CD4-positive, CD25-positive, alpha-beta regulatory T cell (primary cell): ENCODE data around the gene CACUL1. TPM values are rescaled to one million over a fixed set of nuclear protein-coding genes. Genes with fewer than 3 reads are reported as not detected.

Source experiments
- ATAC-seq, 2 donors: fragments of 150-1000 bp; cut with Tn5 transposase; one replicate each; pipeline ENCODE4 v1.10.0; 2021; ENCODE audit warnings: low read depth in 2 of 2, moderate number of reproducible peaks in 2 of 2, moderate library complexity in 1 of 2
- DNase-seq, 3 donors: peaks; one replicate each; pipeline versions ENCODE4 v3.0.0 to v3.0.0-alpha.2; 2012 to 2022; ENCODE audit warnings: mixed read lengths in 1 of 3
- H3K27ac ChIP-seq: one replicate; pipeline ENCODE4 v1.7.0; 2013; ENCODE audit warnings: mild to moderate bottlenecking, low read length; ENCODE audit not compliant: insufficient read depth, poor library complexity, severe bottlenecking
- H3K27me3 ChIP-seq: one replicate; pipeline ENCODE4 v1.7.0; 2013; ENCODE audit warnings: low read length; ENCODE audit not compliant: control insufficient read depth, insufficient read depth
- H3K36me3 ChIP-seq: one replicate; pipeline ENCODE4 v1.7.0; 2013; ENCODE audit warnings: mild to moderate bottlenecking, low read length, moderate library complexity; ENCODE audit not compliant: control insufficient read depth, insufficient read depth
- H3K4me1 ChIP-seq: 2 replicates; pipeline ENCODE4 v1.7.0; 2013; ENCODE audit warnings: mild to moderate bottlenecking, low read length; ENCODE audit not compliant: insufficient read depth, control insufficient read depth, poor library complexity, severe bottlenecking
- H3K4me3 ChIP-seq: one replicate; pipeline ENCODE4 v1.7.0; 2013; ENCODE audit warnings: low read depth, mild to moderate bottlenecking, low read length, moderate library complexity
- H3K9me3 ChIP-seq, 2 experiments: 1 replicate in 1 of 2; 2 replicates in 1 of 2; pipeline ENCODE4 v1.7.0; 2013; ENCODE audit warnings: low read length in 2 of 2, mild to moderate bottlenecking in 1 of 2, moderate library complexity in 1 of 2; ENCODE audit not compliant: control insufficient read depth in 2 of 2
- H3K27ac Mint-ChIP-seq, 3 donors: one replicate each; pipeline ENCODE4 v1.8.0; 2020 to 2022; ENCODE audit warnings: mild to moderate bottlenecking in 3 of 3, mixed read lengths in 3 of 3, moderate library complexity in 2 of 3
- H3K27me3 Mint-ChIP-seq: one replicate; pipeline ENCODE4 v1.8.0; 2022; ENCODE audit warnings: mild to moderate bottlenecking, mixed read lengths
- H3K36me3 Mint-ChIP-seq: one replicate; pipeline ENCODE4 v1.8.0; 2020; ENCODE audit warnings: mixed read lengths
- H3K4me1 Mint-ChIP-seq, 4 donors: one replicate each; pipeline ENCODE4 v1.8.0; 2020 to 2022; ENCODE audit warnings: mixed read lengths in 4 of 4, mild to moderate bottlenecking in 1 of 4
- H3K4me3 Mint-ChIP-seq, 4 donors: one replicate each; pipeline ENCODE4 v1.8.0; 2020 to 2022; ENCODE audit warnings: mild to moderate bottlenecking in 4 of 4, mixed read lengths in 4 of 4, moderate library complexity in 3 of 4
- H3K9me3 Mint-ChIP-seq, 7 donors: one replicate each; pipeline ENCODE4 v1.8.0; 2020 to 2022; ENCODE audit warnings: mixed read lengths in 7 of 7, mild to moderate bottlenecking in 3 of 7, moderate library complexity in 2 of 7
- polyA plus RNA-seq, 4 donors: library from polyadenylated mRNA; unstranded; fragments of 300-500 nt; fragmentation: Illumina TruSeq; gene quantifications; one replicate each; pipeline ENCODE4 v1.2.3, GENCODE V29; 2021
- total RNA-seq: library from RNA; stranded (reverse); gene quantifications from one replicate; pipeline ENCODE4 v1.2.3, GENCODE V29; 2022

The CACUL1 gene
- total and polyA plus RNA-seq, 5 donors from 2014 or later: 23.4 to 31.4 (median 24.6) TPM

- Histone ChIP-seq H3K4me1 (peaks cover 2% of the 10 kb centered on the region), H3K9me3 (no peaks in the 10 kb centered on the region), H3K27ac (no peak overlapping the region), H3K36me3 (peaks cover 17% of the 10 kb centered on the region), H3K27me3 (no peaks in the 10 kb centered on the region), H3K4me3 (no peak overlapping the region)
- Mint-ChIP-seq H3K36me3 (peaks cover 36% of the 10 kb centered on the region), H3K9me3 (no peaks in the 10 kb centered on the region), H3K4me3 (no peak overlapping the region), H3K27me3 (no peaks in the 10 kb centered on the region), H3K27ac (peak overlapping the region in 1 of 3 donors; percentile 16), H3K4me1 (peaks cover 0 to 25% (median 17%) of the 10 kb centered on the region in 4 donors)
- no peak for DNase-seq
- no peak for ATAC-seq
Measured at GRCh38 chr10:118692872-118693271, 61.9 kb downstream of the CACUL1 start.

DNA sequence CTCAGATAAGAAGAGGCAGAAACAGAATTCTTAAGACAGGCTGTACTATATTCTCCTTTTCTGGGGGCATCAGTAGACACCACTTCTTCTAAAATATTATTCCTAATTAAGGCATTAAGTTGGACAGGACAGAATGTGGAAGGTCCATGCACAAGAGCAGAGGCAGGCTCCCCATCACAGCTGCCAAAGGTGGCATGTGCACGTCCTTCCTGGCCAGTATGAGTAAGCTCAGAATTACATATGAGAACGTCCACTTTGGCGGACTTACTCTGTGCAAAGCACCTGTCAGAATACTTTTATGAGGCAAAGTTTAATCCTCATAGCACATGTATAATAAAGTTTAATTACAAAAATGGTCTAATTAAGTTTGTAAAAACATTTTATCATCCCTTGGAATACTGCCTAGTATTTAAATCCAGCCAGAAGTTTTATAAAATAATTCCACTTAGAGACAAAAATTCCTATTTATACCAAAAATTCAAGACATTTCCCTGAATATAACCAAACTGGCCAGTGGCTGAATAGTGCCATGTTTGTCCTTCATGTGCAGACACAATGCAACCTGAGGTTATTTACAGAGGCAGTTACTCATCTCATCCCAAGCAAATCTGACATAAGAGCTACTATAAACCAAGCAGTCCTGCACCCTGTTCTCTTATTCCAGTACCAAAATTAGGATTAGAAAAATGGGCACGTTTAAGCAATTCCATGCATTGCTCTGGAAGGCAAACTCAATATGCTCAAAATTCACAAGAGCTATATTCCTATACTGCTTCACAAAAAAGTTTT lies 65.5 kb downstream of the CACUL1 start:
- H3K27ac Mint-ChIP-seq: peak overlapping the region in 2 of 3 donors; percentile 30 to 43
- H3K4me1 Mint-ChIP-seq: peaks cover 0 to 10% (median 5%) of the 10 kb centered on the region in 4 donors
- no peaks in the 10 kb centered on the region for H3K9me3 ChIP-seq
- DNase-seq (no peak), ATAC-seq (no peak)
- no peak overlapping the region for H3K4me3 ChIP-seq
- H3K4me1 ChIP-seq: no peaks in the 10 kb centered on the region
- no peaks in the 10 kb centered on the region for H3K27me3 ChIP-seq
- H3K27ac ChIP-seq: no peak overlapping the region
- peaks cover 59% of the 10 kb centered on the region for H3K36me3 Mint-ChIP-seq
- H3K4me3 Mint-ChIP-seq: no peak overlapping the region
- H3K27me3 Mint-ChIP-seq: no peaks in the 10 kb centered on the region
- H3K9me3 Mint-ChIP-seq: no peaks in the 10 kb centered on the region
- H3K36me3 ChIP-seq: peaks cover 36% of the 10 kb centered on the region

DNA sequence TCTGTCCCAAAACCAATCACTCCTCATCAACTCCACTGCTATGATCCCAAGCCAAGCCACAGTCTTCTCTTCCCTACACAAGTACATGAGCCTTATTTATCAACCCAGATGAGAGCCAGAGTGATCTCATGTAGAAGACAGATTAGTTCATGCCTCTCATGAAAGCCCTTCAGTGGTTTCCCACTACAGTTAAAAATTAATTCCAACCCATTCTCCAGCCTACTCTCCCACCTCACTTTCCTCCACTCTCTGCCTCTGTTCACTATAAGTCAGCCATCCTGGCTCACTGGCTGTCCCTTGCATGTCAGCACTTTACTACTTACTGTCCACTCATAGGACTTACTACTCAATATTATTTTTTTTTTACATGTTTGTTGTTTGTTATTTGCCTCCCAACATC lies 67.3 kb downstream of the CACUL1 start:
- H3K27ac Mint-ChIP-seq: peak overlapping the region; percentile 36 to 82 (median 65)
- ATAC-seq (no peak), DNase-seq (no peak)
- Histone ChIP-seq H3K9me3 (no peaks in the 10 kb centered on the region), H3K4me1 (no peaks in the 10 kb centered on the region), H3K27ac (no peak overlapping the region), H3K27me3 (no peaks in the 10 kb centered on the region), H3K36me3 (peaks cover 40% of the 10 kb centered on the region), H3K4me3 (no peak overlapping the region)
- peaks cover 0 to 10% (median 5%) of the 10 kb centered on the region in 4 donors for H3K4me1 Mint-ChIP-seq
- no peak overlapping the region for H3K4me3 Mint-ChIP-seq
- H3K36me3 Mint-ChIP-seq: peaks cover 51% of the 10 kb centered on the region
- H3K27me3 Mint-ChIP-seq: no peaks in the 10 kb centered on the region
- no peaks in the 10 kb centered on the region for H3K9me3 Mint-ChIP-seq

- Mint-ChIP-seq H3K9me3 (no peaks in the 10 kb centered on the region), H3K4me1 (peaks cover 8 to 13% (median 10%) of the 10 kb centered on the region in 4 donors), H3K36me3 (peaks cover 49% of the 10 kb centered on the region), H3K27ac (peak overlapping the region in 1 of 3 donors; percentile 73), H3K4me3 (no peak overlapping the region), H3K27me3 (no peaks in the 10 kb centered on the region)
- no peak for ATAC-seq
- DNase-seq: no peak
- H3K27me3 ChIP-seq: no peaks in the 10 kb centered on the region
- no peaks in the 10 kb centered on the region for H3K9me3 ChIP-seq
- peaks cover 30% of the 10 kb centered on the region for H3K36me3 ChIP-seq
- H3K27ac ChIP-seq: no peak overlapping the region
- no peak overlapping the region for H3K4me3 ChIP-seq
- H3K4me1 ChIP-seq: no peaks in the 10 kb centered on the region
Measured at GRCh38 chr10:118682533-118682932, 72.2 kb downstream of the CACUL1 start.

GRCh38 chr10:118680197-118680596 lies 74.6 kb downstream of the CACUL1 start:
- H3K27me3 ChIP-seq: no peaks in the 10 kb centered on the region
- Mint-ChIP-seq H3K27me3 (no peaks in the 10 kb centered on the region), H3K36me3 (peaks cover 29% of the 10 kb centered on the region), H3K27ac (peak overlapping the region in 1 of 3 donors; percentile 9), H3K4me1 (peaks cover 11 to 20% (median 15%) of the 10 kb centered on the region in 4 donors), H3K9me3 (no peaks in the 10 kb centered on the region), H3K4me3 (no peak overlapping the region)
- ATAC-seq (no peak), DNase-seq (no peak)
- peaks cover 15% of the 10 kb centered on the region for H3K36me3 ChIP-seq
- H3K4me1 ChIP-seq: peaks cover 4% of the 10 kb centered on the region
- H3K27ac ChIP-seq: no peak overlapping the region
- no peak overlapping the region for H3K4me3 ChIP-seq
- no peaks in the 10 kb centered on the region for H3K9me3 ChIP-seq

GRCh38 chr10:118674226-118674919 lies 80.4 kb downstream of the CACUL1 start:
- peaks cover 6 to 33% (median 17%) of the 10 kb centered on the region in 4 donors for H3K4me1 Mint-ChIP-seq
- Histone ChIP-seq H3K27ac (no peak overlapping the region), H3K4me1 (peaks cover 7% of the 10 kb centered on the region), H3K9me3 (no peaks in the 10 kb centered on the region), H3K36me3 (peaks cover 5% of the 10 kb centered on the region), H3K4me3 (no peak overlapping the region), H3K27me3 (no peaks in the 10 kb centered on the region)
- H3K27me3 Mint-ChIP-seq: no peaks in the 10 kb centered on the region
- peaks cover 18% of the 10 kb centered on the region for H3K36me3 Mint-ChIP-seq
- peak overlapping the region; percentile 46 to 86 (median 60) for H3K27ac Mint-ChIP-seq
- no peak for DNase-seq
- H3K9me3 Mint-ChIP-seq: no peaks in the 10 kb centered on the region
- H3K4me3 Mint-ChIP-seq: no peak overlapping the region
- no peak for ATAC-seq

DNA sequence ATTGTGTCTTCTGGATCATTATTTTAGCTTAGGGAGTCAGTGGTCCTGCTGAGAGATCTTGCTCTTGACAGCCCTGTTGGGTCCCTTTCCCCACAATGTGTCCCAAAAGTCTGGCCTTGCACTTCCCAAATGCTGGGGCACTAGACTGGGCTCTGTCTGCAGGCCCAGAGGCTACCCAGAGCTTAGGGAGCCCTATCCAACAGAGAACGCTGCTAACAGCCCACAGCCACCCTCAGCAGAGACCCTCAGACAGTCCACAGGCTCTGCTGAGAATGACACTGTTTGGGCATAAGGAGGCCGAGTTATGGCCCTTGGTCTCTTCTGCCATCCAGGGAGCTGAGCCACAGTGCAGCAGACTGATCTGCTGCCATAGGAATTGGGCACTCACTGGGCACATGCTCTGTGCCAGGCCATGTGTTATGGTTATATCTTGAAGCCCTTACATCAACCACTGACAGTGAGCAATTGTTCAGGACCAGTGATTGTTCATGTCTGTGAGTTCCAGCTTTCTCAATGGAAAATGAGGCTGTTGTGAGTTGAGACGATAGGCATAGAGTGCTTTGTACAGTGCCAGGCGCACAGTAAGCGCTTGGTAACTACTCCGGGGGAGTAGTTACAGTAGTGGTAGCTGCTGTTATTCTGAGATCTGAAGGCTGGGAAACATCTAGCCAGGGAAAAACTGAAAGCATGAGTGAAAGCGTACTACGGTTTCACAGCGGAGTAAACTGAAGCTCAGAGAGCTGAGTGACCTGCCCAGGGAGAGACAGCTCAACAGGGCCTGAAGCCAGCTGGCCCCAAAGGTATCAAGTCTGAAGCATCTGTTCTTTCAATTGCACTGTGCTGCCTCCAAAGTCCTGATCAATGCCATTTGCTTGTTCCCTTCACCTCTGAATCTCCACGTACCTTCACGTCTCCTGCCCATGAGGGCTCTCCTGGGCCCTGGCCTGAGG lies 81.7 kb downstream of the CACUL1 start:
- no peaks in the 10 kb centered on the region for H3K9me3 Mint-ChIP-seq
- H3K4me3 Mint-ChIP-seq: no peak overlapping the region
- Histone ChIP-seq H3K27me3 (no peaks in the 10 kb centered on the region), H3K9me3 (no peaks in the 10 kb centered on the region), H3K4me3 (no peak overlapping the region), H3K36me3 (peaks cover 5% of the 10 kb centered on the region), H3K27ac (no peak overlapping the region), H3K4me1 (peaks cover 7% of the 10 kb centered on the region)
- peak overlapping the region in 2 of 3 donors; percentile 75 to 84 for H3K27ac Mint-ChIP-seq
- ATAC-seq (no peak), DNase-seq (no peak)
- peaks cover 18% of the 10 kb centered on the region for H3K36me3 Mint-ChIP-seq
- H3K27me3 Mint-ChIP-seq: no peaks in the 10 kb centered on the region
- peaks cover 6 to 41% (median 23%) of the 10 kb centered on the region in 4 donors for H3K4me1 Mint-ChIP-seq
